PC-3 (cell line): ENCODE results near the gene IFNGR2. TPM values are rescaled to one million over a fixed set of nuclear protein-coding genes. Genes with fewer than 3 reads are reported as not detected.

ENCODE experiments used
- ATAC-seq: fragments of 200-7000 bp; cut with Tn5 transposase; 2 replicates; pipeline ENCODE4 v1.9.1; 2020; ENCODE audit warnings: mild to moderate bottlenecking, moderate library complexity
- BruUV-seq: library from RNA; stranded (reverse); fragments of 400-500 nt; replicated peaks from 2 replicates; lab custom pipeline; 2021; lab: Mats Ljungman, UMichigan
- CTCF ChIA-PET: fragments of 300-600 bp; sonication (Branson Sonifier 250); formaldehyde crosslinking; loops from one replicate; lab custom pipeline; 2022; ENCODE audit warnings: antibody characterized with exemption; lab: Charles Lee
- POLR2A ChIA-PET: fragments of 300-600 bp; sonication (Branson Sonifier 250); formaldehyde crosslinking; loops from one replicate; lab custom pipeline; 2022; ENCODE audit warnings: antibody characterized with exemption; ENCODE audit not compliant: unreplicated experiment; lab: Charles Lee
- DNase-seq: peaks from one replicate; pipeline ENCODE4 v3.0.0-alpha.2; 2015
- H2AFZ ChIP-seq: fragments of 300-600 bp; sonication (generic); 2 replicates; pipeline ENCODE4 v1.6.0; 2016; ENCODE audit warnings: antibody characterized with exemption, low read length
- H3F3A ChIP-seq: fragments of 300-600 bp; sonication (generic); one replicate; pipeline ENCODE4 v1.6.0; 2017; ENCODE audit warnings: antibody characterized with exemption, low read length, control low read depth, mild to moderate bottlenecking; ENCODE audit not compliant: unreplicated experiment
- H3K27ac ChIP-seq: fragments of 300-600 bp; sonication (generic); 2 replicates; pipeline ENCODE4 v1.5.1; 2016; ENCODE audit warnings: mild to moderate bottlenecking, low read length
- H3K27me3 ChIP-seq: fragments of 300-600 bp; sonication (generic); 2 replicates; pipeline ENCODE4 v1.6.1; 2016; ENCODE audit warnings: low read length, mixed read lengths
- H3K36me3 ChIP-seq: fragments of 300-600 bp; sonication (generic); 2 replicates; pipeline ENCODE4 v1.6.1; 2016; ENCODE audit warnings: low read depth, mixed run types, low read length, mixed read lengths
- H3K4me1 ChIP-seq: fragments of 300-600 bp; sonication (generic); 2 replicates; pipeline ENCODE4 v1.5.1; 2016; ENCODE audit warnings: low read length; ENCODE audit not compliant: insufficient read depth
- H3K4me2 ChIP-seq: fragments of 300-600 bp; sonication (generic); 2 replicates; pipeline ENCODE4 v1.6.0; 2016; ENCODE audit warnings: low read length
- H3K4me3 ChIP-seq: fragments of 300-600 bp; sonication (generic); 2 replicates; pipeline ENCODE4 v1.5.1; 2016; ENCODE audit warnings: mild to moderate bottlenecking, low read length, mixed read lengths
- H3K79me2 ChIP-seq: fragments of 300-600 bp; sonication (generic); 2 replicates; pipeline ENCODE4 v1.6.1; 2017; ENCODE audit warnings: low read length, mixed read lengths
- H3K9ac ChIP-seq: fragments of 300-600 bp; sonication (generic); 2 replicates; pipeline ENCODE4 v1.6.0; 2016; ENCODE audit warnings: mild to moderate bottlenecking, low read length
- H3K9me2 ChIP-seq: fragments of 300-600 bp; sonication (generic); replicated peaks from 2 replicates; pipeline ENCODE4 v1.6.1; 2016; ENCODE audit warnings: mixed run types, low read length, mixed read lengths
- H3K9me3 ChIP-seq: fragments of 300-600 bp; sonication (generic); 2 replicates; pipeline ENCODE4 v1.6.1; 2016; ENCODE audit warnings: low read length, mixed read lengths
- H4K20me1 ChIP-seq: fragments of 300-600 bp; sonication (generic); 2 replicates; pipeline ENCODE4 v1.6.1; 2016; ENCODE audit warnings: low read length, mixed read lengths
- EZH2 ChIP-seq: fragments of 300-600 bp; sonication (generic); IDR thresholded peaks from one replicate; pipeline ENCODE4 v1.6.1; 2017; ENCODE audit warnings: antibody characterized with exemption, mild to moderate bottlenecking, low read length; ENCODE audit not compliant: unreplicated experiment
- EZH2phosphoT487 ChIP-seq: fragments of 300-600 bp; sonication (generic); IDR thresholded peaks from 2 replicates; pipeline ENCODE4 v1.6.1; 2018; ENCODE audit warnings: mild to moderate bottlenecking, antibody characterized with exemption, low read length, borderline replicate concordance
- intact Hi-C: fragments of 100-400 bp; cut with micrococcal nuclease; formaldehyde crosslinking; loops from 2 replicates; pipeline ENCODE4 v1.9.0; 2023
- total RNA-seq: library from RNA; depleted of rRNA; stranded (reverse); fragments of >200 nt; gene quantifications from 2 replicates; pipeline ENCODE4 v1.2.3, GENCODE V29; 2014
- TF ChIP-seq, protein P1 (sequence below): fragments of 300-600 bp; sonication (generic); conservative IDR thresholded peaks from 2 replicates; pipeline ENCODE4 v1.5.1; 2017; ENCODE audit warnings: antibody characterized with exemption, low read depth, mild to moderate bottlenecking, low read length

The IFNGR2 gene
- total RNA-seq, 1 experiment from 2014 or later = 37.8 TPM

- TF ChIP-seq EZH2phosphoT487 (no peak), EZH2 (no peak)
- TF ChIP-seq, protein P1, sequence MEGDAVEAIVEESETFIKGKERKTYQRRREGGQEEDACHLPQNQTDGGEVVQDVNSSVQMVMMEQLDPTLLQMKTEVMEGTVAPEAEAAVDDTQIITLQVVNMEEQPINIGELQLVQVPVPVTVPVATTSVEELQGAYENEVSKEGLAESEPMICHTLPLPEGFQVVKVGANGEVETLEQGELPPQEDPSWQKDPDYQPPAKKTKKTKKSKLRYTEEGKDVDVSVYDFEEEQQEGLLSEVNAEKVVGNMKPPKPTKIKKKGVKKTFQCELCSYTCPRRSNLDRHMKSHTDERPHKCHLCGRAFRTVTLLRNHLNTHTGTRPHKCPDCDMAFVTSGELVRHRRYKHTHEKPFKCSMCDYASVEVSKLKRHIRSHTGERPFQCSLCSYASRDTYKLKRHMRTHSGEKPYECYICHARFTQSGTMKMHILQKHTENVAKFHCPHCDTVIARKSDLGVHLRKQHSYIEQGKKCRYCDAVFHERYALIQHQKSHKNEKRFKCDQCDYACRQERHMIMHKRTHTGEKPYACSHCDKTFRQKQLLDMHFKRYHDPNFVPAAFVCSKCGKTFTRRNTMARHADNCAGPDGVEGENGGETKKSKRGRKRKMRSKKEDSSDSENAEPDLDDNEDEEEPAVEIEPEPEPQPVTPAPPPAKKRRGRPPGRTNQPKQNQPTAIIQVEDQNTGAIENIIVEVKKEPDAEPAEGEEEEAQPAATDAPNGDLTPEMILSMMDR = no peak
- H3K9me2 ChIP-seq = no peaks in the 10 kb centered on the region
- no peak overlapping the region for H3K4me2 ChIP-seq
- no peak overlapping the region for H2AFZ ChIP-seq
- peaks cover 37% of the 10 kb centered on the region for H3K79me2 ChIP-seq
- POLR2A ChIA-PET = no interaction called here
- no peak overlapping the region for H3K9ac ChIP-seq
- H3K9me3 ChIP-seq = no peaks in the 10 kb centered on the region
- no peaks in the 10 kb centered on the region for H3F3A ChIP-seq
- no peaks in the 10 kb centered on the region for H4K20me1 ChIP-seq
- no peak overlapping the region for H3K27ac ChIP-seq
- intact Hi-C loops = no loop called here
- no peaks in the 10 kb centered on the region for H3K27me3 ChIP-seq
- DNase-seq = no peak
- H3K4me1 ChIP-seq = no peaks in the 10 kb centered on the region
- no peak for ATAC-seq
- CTCF ChIA-PET = no interaction called here
- no TSS peak for BruUV-seq
- no peak overlapping the region for H3K4me3 ChIP-seq
- H3K36me3 ChIP-seq = no peaks in the 10 kb centered on the region
Measured at GRCh38 chr21:33473344-33473743, 70.1 kb downstream of the IFNGR2 start.

DNA sequence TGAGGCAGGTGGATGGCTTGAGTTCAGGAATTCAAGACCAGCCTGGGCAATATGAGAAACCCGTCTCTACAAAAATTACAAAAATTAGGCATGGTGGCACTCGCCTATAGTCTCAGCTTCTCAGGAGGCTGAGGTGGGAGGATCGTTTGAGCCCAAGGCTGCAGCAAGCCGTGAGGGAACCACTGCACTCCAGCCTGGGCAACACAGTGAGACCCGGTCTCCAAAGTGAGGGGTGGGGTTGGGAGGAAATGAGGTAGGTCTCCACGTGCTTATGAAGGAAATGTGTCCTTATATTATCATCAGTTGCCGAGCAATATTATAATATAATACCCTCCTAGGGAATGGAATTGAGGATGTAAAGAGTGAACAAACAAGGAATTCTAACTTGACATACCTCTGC lies 73.9 kb downstream of the IFNGR2 start:
- ChIA-PET CTCF (no interaction called here), POLR2A (no interaction called here)
- TF ChIP-seq EZH2 = no peak
- TF ChIP-seq, protein P1 = no peak
- TF ChIP-seq EZH2phosphoT487 = no peak
- Histone ChIP-seq H3K9me2 (no peaks in the 10 kb centered on the region), H3K27ac (no peak overlapping the region), H4K20me1 (no peaks in the 10 kb centered on the region), H2AFZ (no peak overlapping the region), H3K27me3 (no peaks in the 10 kb centered on the region), H3K79me2 (peaks cover 32% of the 10 kb centered on the region), H3K36me3 (no peaks in the 10 kb centered on the region), H3K4me3 (no peak overlapping the region), H3K4me2 (no peak overlapping the region), H3K4me1 (no peaks in the 10 kb centered on the region; the same call in 1 of the 2 replicates), H3K9me3 (no peaks in the 10 kb centered on the region), H3F3A (no peaks in the 10 kb centered on the region), H3K9ac (no peak overlapping the region)
- DNase-seq = no peak
- no TSS peak for BruUV-seq
- intact Hi-C loops = no loop called here
- ATAC-seq = no peak

GRCh38 chr21:33478182-33478581 lies 75.0 kb downstream of the IFNGR2 start:
- Histone ChIP-seq H3K4me1 (no peaks in the 10 kb centered on the region; the same call in 1 of the 2 replicates), H2AFZ (peak overlapping the region; percentile 25), H3K9me3 (no peaks in the 10 kb centered on the region), H3K9me2 (no peaks in the 10 kb centered on the region), H3F3A (no peaks in the 10 kb centered on the region), H3K27me3 (no peaks in the 10 kb centered on the region), H3K79me2 (peaks cover 26% of the 10 kb centered on the region), H3K4me3 (peak overlapping the region; percentile 79), H3K27ac (no peak overlapping the region), H3K4me2 (peak overlapping the region; percentile 86), H3K9ac (peak overlapping the region; percentile 90; the same call in 1 of the 2 replicates), H4K20me1 (no peaks in the 10 kb centered on the region), H3K36me3 (no peaks in the 10 kb centered on the region)
- ChIA-PET POLR2A (no interaction called here), CTCF (no interaction called here)
- ATAC-seq (no peak), DNase-seq (no peak)
- intact Hi-C loops = loop anchor here (2.0 kb wide), 1 partner anchor 111 kb away; the partner anchor contains the start of gene DONSON
- TF ChIP-seq, protein P1 = no peak
- TF ChIP-seq EZH2 = no peak
- no peak for TF ChIP-seq EZH2phosphoT487
- BruUV-seq = no TSS peak
